Putamen (tissue), 1 donor: Measurements from ENCODE around the gene PTPRD.

Experiments used
- DNase-seq: peaks from one replicate; pipeline ENCODE4 v3.0.0-alpha.2; 2016; ENCODE audit warnings: low spot score

The PTPRD gene

DNA sequence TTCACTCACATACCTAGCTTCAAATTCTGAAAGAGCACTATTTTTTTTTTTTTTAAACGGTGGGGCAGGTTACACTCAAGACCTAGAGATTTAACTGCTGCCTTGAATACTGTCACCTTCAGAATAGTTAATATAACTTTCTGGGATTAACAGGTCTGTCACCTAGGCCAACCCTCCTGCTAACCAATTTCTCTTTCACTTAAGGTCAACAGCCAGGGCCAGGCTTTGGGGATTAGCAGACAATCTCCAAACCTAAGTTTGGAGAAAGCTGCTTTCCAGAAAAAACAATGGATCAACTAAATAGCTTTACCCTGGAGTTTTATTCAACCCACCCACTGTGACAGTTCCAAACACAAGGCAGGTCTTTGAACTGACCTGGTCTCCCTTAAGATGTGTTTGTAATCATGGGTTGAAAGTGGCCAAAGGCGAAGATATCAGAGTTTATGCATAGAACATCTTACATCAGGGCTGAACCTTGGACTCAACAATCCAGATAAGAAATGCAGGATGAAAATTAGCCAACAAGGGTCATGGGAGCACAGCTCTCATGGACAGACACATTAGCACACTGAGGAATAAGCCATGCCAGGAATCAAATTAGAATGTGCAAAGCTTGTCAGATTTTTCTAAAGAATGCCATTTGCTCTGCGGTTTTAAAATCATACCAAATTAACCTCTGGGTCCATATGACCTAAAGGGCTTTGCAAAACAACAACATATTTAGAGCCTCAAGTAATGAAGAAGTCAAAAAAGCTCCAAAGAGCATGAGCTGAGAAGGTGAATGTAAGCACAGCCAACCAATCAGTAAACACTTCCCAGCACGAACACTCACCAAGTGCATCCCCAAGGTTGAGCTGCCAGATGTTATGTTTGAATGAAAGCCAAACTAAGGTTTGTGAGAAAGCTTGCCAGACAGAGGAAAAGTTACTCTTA is 2274.7 kb downstream of the PTPRD start:
- no peak for DNase-seq

- DNase-seq: no peak
These were observed 2279.9 kb downstream of the PTPRD start for GRCh38 chr9:8332871-8333270.

GRCh38 chr9:8332331-8332650 is 2280.5 kb downstream of the PTPRD start:
- DNase-seq: no peak

GRCh38 chr9:8331507-8332330 is 2281.1 kb downstream of the PTPRD start:
- DNase-seq: no peak

DNA sequence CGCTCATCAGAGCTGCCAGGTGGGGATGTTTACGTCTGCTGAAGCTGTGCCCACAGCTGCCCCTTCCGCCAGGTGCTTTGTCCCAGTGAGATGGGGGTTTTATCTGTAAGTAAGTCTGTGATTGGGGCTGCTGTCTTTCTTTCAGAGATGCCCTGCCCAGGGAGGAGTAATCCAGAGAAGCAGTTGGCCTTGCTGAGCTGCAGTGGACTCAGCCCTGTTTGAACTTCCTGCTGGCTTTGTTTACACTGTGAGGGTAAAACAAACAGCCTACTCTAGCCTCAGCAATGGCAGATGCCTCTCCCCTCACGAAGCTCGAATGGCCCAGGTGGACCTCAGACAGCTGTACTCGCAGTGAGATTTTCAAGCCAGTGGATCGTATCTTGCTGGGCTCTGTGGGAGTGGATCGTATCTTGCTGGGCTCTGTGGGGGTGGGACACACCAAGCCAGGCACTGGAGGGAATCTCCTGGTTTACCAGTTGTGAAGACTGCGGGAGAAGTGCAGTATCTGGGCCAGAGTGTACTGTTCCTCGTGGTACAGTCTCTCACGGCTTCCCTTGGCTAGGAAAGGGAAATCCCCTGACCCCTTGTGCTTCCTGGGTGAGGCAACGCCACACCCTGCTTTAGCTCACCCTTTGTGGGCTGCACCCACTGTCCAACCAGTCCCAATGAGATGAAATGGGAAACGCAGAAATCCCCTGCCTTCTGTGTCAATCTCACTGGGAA is 2283.1 kb downstream of the PTPRD start:
- DNase-seq: no peak

DNA sequence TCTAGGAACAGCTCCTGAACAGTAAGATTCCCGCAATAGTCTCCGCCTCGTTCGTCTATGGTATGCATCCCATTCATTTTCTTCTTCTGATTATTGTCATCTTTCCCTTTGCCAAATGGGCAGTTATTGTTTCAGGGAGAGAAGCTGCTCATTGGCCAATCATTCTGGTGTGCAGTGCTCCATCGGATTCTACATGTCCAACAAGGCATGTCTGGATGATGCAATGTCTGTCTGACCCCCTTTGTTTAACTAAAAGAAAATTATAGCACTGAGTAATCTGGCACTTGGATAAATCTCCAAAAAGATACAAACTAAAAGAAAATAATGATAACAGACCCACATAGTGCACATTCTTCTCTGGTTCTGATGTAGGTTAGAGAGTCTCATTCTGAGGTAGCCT is 2297.6 kb downstream of the PTPRD start:
- DNase-seq: no peak

- DNase-seq: no peak
These were observed 2303.5 kb downstream of the PTPRD start for GRCh38 chr9:8309258-8309657.

- DNase-seq: no peak
These were observed 2308.1 kb downstream of the PTPRD start for GRCh38 chr9:8304720-8305119.

DNA sequence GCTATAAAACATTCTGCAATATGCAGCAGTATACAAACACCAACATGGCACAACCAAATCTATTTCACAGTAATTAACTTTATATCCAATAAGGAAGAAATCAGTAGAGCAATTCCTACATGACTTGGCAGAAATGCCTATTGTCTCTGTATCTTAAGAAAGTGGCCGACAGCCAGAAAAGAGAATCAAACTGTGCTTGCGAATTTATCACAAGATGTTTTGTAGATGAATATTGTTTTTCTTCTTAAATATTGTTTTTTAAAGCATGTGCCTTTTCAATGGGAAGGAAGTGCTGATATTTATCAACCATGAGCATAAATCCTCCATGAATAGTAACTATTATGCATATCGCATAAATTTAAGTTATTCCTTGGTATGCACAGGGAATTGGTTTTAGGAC is 2311.5 kb downstream of the PTPRD start:
- no peak for DNase-seq

DNA sequence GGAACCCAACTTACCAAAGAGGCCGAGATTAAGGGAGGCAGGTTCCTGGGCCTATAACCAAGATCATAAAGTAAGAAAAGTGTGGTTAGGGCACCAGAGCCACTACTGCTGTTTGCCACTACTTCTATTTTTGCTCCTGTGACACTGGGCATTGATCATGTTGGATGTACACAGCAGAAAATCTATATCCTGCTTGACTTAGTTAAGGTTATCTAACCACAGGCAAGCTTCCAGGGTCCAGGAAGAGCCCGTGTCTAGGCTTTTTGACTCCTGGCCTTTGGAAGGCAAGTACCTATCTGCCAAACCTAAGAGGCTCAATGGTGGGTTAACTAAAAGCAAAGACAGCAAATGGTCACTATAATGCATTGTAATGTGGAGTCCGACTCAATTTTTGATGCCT is 2315.8 kb downstream of the PTPRD start:
- no peak for DNase-seq

- no peak for DNase-seq
These were observed 2320.1 kb downstream of the PTPRD start for GRCh38 chr9:8292657-8293056.

- DNase-seq: no peak
These were observed 2323.1 kb downstream of the PTPRD start for GRCh38 chr9:8289681-8290080.

DNA sequence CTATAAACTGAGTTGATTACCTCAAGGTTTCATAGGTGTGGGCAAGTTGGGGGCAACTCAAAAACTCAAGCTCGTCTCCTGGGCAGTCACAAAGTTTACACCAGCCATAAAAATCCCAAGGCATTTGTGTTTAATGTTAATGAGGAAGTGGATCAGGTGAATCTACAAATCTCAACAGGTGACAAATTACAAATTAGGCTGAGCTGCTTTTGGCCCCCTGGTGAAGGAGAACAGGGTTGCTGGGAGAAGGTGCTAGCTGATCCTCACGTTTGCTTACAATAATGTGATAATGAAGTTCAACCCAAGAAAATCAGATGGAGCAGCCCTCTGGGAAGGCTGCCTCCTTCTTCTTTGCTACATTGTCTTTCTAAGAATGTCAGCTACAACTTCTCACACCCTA is 2324.8 kb downstream of the PTPRD start:
- DNase-seq: no peak

DNA sequence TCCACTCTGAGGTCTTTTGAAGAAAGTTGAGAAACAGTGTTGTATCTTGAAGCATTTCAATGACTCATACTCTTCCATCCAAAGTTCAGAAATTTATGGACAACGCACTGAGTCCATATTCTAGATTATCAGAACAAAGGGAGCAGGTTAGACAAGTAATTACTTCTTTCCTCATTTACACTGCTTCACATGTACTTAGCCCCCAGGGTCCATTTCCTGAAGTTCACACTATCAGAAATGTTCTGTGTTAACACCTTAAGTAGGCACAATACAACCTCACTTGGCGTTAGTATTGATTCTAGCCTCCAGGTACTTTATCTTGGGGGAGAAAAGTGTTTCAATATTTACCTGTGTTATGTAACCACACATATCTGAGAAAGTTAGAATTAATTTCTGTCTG is 2325.3 kb downstream of the PTPRD start:
- no peak for DNase-seq

- peak; percentile 29 for DNase-seq
These were observed 2327.9 kb downstream of the PTPRD start for GRCh38 chr9:8284884-8285283.

DNA sequence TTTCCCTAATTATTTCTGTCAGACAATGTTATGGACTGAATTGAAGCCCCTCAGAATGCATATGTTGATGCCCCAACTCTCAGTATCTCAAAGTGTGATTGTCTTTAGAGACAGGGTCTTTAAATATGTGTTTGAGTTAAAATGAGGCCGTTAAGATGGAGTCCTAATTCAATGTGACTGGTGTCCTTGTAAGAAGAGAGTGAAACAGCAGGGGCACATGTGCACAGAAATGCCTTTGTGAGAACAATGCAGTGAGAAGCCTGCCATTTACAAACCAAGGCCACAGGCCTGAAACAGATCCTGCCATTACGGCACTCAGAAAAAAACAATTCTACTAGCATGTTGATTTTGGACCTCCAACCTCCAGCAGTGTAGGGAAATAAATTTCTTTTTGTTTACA is 2330.3 kb downstream of the PTPRD start:
- no peak for DNase-seq

GRCh38 chr9:8280811-8281210 is 2332.0 kb downstream of the PTPRD start:
- DNase-seq: no peak

DNA sequence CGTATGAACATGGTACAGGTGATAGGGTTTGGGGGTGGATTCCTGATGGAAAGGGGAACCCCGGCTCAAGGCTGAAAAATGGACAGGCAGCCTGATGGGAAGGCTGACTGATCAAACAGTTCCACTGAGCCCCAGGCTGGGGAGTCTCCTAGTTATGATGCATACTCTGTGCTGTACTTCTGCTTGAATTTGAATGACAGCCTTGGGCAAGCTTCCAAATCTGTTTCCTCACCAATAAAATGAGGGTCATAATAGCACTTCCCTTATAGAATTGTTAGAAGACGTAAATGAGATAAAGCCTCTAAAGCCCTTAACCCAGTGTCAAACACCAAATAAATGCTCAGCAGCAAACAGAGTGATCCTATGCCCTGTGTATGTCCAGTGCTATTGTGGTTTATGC is 2334.8 kb downstream of the PTPRD start:
- no peak for DNase-seq

DNA sequence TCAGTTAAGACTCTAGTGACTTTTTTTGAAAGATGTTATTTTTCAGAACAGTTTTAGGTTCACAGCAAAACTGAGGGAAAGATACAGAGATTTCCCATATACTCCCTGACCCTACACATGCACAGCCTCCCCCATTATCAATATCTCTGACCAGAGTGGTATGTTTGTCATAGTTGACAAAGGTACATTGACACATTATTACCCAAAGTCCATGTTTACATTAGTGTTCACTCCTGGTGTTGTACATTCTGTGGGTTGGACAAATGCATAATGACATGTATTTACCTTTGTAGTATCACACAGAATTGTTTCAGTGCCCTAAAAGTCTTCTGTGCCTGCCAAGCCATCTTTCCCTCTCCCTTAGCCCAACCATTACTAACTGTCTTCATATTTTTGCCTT is 2342.6 kb downstream of the PTPRD start:
- DNase-seq: no peak

- DNase-seq: no peak
These were observed 2343.9 kb downstream of the PTPRD start for GRCh38 chr9:8268881-8269280.

DNA sequence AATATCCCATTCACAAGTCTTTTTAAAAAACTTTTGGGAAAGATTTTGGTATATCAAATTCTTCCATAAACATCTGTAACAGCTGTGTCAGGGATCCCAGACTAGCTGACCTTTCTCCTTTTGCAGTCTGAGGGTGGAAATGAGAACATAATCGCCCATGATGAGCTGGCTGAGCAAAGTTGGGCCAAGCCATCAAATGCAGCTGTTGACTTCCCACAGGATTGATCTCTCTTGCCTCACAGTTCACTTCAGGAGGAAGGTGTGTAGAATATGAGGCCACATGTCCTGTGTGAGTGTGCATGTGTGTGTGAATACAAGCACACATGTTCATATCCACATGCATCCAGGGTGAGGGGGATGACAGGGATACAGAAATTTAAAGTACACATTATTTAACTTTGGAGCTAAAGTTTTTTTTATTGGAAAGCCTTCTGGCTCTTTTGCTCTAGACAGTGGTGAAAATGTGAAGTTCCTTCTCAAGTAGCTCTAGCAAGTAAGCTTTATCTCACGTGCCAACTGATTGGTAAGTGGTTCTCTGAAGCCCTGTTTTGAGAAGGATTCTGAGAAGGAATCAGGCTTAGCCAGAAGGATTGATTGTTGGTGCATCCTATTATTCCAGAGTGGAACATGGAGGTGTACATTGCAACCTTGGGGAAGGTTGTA is 2344.5 kb downstream of the PTPRD start:
- DNase-seq: no peak

DNA sequence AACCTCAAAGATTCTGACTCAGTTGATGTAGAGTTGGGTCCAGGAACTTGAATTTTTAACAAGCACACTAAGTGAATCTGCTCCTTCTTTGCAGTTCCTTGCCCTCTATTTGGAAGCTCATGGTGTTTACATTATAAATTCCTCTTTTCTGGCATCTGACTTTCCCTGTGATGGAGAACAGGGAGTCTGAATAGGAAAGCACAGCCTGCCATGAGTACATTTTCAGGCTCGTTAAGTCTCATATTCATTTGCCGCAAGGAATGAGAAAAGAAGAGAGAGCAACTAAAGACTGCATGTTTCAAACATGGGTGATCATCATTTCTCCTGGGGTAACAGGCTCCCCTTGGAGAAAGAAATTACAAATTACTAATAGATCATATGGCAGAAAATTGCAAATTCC is 2345.2 kb downstream of the PTPRD start:
- no peak for DNase-seq
